HG02943 (cell line): Measurements from ENCODE around the gene BAD.
"Not testable (repeated sequence)": the region's sequence is repeated elsewhere in the genome, so short reads cannot be mapped to it uniquely, and the experiment has no call there.

ENCODE experiments used
- ATAC-seq: cut with Tn5 transposase; IDR thresholded peaks from one replicate; pipeline ENCODE4 v1.9.1; 2021; ENCODE audit warnings: mild to moderate bottlenecking, low read depth, moderate library complexity; ENCODE audit not compliant: unreplicated experiment

BAD gene

DNA sequence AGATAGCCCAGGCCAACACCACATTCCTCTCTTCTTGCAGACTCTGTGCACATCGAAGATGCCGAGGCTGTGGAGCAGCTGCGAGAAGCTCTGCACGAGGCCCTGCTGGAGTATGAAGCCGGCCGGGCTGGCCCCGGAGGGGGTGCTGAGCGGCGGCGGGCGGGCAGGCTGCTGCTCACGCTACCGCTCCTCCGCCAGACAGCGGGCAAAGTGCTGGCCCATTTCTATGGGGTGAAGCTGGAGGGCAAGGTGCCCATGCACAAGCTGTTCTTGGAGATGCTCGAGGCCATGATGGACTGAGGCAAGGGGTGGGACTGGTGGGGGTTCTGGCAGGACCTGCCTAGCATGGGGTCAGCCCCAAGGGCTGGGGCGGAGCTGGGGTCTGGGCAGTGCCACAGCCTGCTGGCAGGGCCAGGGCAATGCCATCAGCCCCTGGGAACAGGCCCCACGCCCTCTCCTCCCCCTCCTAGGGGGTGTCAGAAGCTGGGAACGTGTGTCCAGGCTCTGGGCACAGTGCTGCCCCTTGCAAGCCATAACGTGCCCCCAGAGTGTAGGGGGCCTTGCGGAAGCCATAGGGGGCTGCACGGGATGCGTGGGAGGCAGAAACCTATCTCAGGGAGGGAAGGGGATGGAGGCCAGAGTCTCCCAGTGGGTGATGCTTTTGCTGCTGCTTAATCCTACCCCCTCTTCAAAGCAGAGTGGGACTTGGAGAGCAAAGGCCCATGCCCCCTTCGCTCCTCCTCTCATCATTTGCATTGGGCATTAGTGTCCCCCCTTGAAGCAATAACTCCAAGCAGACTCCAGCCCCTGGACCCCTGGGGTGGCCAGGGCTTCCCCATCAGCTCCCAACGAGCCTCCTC, 31.4 kb upstream of the BAD start:
- ATAC-seq, result not testable (repeated sequence)

DNA sequence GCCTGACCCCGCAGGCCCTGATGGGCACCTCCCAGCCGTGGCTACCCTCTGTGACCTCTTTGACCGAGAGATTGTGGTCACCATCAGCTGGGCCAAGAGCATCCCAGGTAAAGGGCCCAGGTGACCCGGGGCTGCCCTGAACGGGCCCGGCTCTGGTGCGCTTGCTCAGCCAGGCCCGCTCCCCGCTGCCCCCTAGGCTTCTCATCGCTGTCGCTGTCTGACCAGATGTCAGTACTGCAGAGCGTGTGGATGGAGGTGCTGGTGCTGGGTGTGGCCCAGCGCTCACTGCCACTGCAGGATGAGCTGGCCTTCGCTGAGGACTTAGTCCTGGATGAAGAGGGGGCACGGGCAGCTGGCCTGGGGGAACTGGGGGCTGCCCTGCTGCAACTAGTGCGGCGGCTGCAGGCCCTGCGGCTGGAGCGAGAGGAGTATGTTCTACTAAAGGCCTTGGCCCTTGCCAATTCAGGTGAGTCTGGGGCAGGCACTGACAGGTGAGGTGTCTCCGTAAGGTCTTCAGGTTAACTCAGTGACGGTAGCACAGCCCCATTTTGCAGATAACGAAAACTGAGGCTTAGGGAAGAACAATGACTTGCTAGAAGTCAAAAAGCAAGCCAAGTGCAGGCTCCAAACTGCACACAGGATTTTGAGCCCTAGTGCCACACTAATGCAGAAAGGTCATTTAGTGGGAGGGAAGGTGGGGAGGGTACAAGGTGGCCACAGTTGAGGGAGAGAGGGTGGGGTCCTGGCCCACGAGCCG, 30.5 kb upstream of the BAD start:
- ATAC-seq, result no peak

GRCh38 chr11:64314146-64314804, 29.8 kb upstream of the BAD start:
- ATAC-seq, result no peak

- no peak for ATAC-seq
Observed at GRCh38 chr11:64313491-64314145, 29.2 kb upstream of the BAD start.

GRCh38 chr11:64312947-64313346, 28.5 kb upstream of the BAD start:
- no peak for ATAC-seq

DNA sequence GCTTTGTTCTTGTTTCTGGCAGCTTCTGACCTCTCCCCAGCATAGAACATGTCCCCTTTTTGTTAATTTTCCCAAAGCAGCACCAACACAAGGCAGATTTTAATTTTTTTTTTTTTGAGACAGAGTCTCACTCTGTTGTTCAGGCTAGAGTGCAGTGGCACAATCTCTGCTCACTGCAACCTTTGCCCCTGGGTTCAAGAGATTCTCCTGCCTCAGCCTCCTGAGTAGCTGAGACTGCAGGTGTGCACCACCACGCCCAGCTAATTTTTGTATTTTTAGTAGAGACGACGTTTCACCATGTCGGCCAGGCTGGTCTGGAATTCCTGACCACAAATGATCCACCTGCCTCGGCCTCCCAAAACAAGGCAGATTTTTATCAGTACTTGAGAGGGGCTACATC, 23.3 kb upstream of the BAD start:
- ATAC-seq, result not testable (repeated sequence)

GRCh38 chr11:64306876-64307622, 22.6 kb upstream of the BAD start:
- no peak for ATAC-seq

DNA sequence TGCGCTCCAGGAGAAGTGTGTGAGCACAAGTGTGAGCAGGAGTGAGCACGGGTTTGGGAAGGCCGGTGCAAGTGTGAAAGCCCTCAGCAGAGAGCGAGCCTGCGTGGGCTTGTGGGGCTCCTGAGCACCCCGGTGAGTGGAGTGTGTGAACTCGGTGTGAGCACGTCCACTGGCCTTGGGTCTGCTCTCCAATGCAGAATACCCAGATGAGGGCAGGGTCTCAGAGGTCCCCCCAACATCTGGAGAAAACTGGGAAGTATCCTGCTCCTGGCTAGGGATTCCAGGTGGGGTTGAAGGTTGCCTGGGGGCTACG, 22.1 kb upstream of the BAD start:
- no peak for ATAC-seq

DNA sequence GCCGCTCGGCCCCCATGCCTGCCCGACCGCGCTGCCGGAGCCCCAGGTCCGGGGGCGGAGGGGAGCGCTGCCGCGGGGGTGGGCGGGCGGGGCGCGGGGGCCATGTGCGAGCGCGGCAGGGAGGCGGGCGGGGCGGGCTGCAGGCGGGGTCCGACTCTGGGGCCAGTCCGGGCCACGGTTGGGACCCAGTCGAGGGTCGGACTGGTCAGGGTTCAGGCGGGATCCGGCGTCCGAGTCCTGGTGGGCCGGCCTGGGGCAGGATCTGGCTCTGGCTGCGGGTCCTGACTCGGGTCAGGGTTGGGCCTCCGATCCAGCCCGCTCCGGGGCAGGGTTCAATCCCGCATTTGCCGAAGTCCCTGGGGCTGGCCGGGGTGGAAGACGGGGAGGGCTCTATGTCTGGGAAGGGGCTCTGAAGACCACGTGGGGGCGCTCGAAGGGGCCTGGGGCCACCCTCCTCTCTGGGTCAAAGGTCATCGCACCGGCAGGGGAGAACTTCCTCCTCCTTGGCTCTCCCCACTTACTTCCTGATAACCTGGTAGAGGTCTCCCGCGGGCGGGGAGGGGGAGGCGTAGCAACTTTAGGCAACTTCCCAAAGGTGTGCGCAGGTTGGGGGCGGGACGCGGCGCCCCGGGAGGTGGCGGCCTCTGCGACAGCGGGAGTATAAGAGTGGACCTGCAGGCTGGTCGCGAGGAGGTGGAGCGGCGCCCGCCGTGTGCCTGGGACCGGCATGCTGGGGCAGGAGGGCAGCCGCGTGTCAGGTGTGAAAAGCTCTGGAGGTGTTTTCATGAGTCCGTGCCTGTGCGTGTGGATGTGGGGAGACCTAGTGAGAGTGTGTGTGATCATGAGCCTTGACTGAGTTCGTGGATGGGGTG, 21.5 kb upstream of the BAD start:
- peak; percentile 32 for ATAC-seq

DNA sequence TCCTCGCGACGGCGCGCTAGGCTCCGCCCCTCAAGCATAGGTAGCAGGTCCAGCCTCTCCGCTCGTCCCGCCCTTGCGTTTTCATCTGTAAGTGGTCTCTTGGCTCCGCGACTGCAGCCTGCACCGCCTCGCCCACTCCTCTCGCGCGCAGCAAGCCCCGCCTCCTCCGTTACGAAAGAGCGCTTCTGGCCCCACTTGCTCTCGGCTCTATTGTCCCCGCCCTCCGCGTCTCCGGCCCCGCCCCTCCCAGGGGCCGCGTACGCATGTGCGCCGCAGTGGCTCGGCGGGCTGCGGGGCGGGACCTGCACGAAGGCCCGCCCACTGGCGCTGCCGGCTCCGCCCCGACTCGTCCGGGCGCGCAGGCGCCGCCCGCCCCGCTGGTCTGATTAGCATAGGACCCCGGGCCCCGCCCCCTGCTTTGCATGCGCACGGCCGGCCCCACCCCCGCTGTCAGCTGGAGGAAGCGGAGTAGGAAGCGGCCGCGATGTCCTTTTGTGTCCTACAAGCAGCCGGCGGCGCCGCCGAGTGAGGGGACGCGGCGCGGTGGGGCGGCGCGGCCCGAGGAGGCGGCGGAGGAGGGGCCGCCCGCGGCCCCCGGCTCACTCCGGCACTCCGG, 20.7 kb upstream of the BAD start, which contains the start of gene ESRRA:
Gene ESRRA (plus strand): TSS at position 450 of the 616 bp plus-strand sequence. CDS start 1,656 bp downstream, outside the sequence.
- ATAC-seq, result peak; percentile 53

GRCh38 chr11:64304316-64305072, 20.0 kb upstream of the BAD start:
- peak; percentile 11 for ATAC-seq

- no peak for ATAC-seq
Observed at GRCh38 chr11:64304032-64304315, 19.5 kb upstream of the BAD start.

- no peak for ATAC-seq
Observed at GRCh38 chr11:64303109-64304031, 18.9 kb upstream of the BAD start.

GRCh38 chr11:64299847-64300648, 15.6 kb upstream of the BAD start, which contains the start of gene CATSPERZ:
Gene CATSPERZ, plus strand, starts transcription at chr11:64300358. Its CDS starts 53 bp downstream, at chr11:64300411.
- ATAC-seq, result no peak

DNA sequence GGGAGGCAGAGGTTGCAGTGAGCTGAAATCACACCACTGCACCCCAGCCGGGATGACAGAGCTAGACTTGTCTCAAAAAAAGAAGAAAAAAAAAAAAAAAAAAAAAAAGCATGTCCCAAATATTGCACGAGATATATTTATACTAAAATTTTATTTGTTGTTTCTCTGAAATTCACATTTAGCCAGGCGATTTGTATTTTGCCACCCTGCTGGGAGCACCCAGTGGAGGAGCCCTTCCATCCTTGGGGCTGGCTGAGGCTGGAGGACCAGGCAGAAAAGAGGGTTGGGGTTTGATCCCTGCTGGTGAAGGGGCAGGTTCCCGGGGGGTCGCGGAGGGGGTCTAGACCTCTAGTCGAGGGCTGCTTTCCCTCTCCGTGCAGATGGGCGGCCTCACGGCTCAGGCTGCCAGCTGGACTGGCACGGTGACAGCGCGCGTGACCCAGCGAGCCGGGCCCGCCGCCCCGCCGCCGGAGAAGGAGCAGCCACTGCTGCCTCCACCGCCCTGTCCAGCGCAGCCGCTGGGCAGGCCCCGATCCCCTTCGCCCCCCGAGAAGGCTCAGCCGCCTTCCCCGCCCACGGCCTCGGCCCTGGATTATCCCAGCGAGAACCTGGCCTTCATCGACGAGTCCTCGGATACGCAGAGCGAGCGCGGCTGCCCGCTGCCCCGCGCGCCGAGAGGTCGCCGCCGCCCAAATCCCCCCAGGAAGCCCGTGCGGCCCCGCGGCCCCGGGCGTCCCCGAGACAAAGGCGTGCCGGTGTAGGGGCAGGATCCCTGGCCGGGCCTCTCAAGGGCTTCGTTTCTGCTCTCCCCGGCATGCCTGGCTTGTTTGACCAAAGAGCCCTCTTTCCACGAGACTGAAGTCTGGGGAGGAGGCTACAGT, 14.7 kb upstream of the BAD start:
- ATAC-seq, result no peak
